ENCODE measurements around the gene SDF4.

SDF4 gene

DNA sequence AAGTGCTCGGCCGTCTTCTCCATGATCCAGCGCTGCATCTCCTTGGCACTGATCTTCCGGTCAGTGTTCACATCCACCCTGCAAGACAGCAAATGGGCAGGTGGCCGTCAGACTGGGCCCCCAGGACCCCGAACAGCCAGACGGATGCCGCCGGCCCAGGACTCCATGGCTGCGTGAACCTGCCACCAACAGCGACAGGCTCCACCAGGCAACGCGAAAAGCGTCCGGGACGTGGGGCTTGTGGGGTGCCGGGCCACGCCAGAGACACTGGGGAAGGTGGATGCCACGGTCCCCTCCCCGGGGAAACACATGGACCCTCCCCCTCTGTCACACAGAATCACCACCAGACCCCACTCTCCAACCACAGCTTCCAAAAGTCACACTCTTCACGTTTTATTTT lies 7.9 kb downstream of the SDF4 start:
- H3K27me3 ChIP-seq (ENCODE audit: low read depth), result no peaks in the 10 kb centered on the region
- in situ Hi-C loops (cut with MboI; ENCODE audit: low sequenced_read_pairs), result no loop called here
- H3K4me1 ChIP-seq, result no peaks in the 10 kb centered on the region
- peaks cover 46% of the 10 kb centered on the region for H3K36me3 ChIP-seq (replicated peaks)
- no peak for DNase-seq (ENCODE audit: low spot score in 2 of 2)
- no peak overlapping the region for H3K4me3 ChIP-seq
- H3K9me3 ChIP-seq, result no peaks in the 10 kb centered on the region

DNA sequence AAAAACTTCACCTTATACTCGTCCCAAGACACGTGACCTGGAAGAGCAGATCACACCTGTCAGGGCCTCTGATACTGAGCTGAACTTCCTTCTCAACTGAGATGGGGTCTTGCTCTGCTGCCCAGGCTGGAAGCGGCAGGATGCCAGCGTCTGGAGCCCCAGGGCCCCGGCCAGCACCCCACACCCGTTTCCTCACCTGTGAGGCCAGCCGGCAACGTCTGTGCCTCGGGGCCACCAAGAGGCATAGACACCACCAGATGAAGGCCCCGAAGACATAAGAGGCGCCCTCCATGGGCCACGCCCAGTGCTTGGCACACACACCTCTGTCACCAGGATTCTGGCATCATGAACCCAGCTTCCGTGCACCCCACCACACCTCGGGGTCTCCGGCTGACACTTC lies 8.5 kb downstream of the SDF4 start:
- in situ Hi-C loops (cut with MboI; ENCODE audit: low sequenced_read_pairs), result no loop called here
- Histone ChIP-seq H3K27me3 (ENCODE audit: low read depth) (no peaks in the 10 kb centered on the region), H3K9me3 (no peaks in the 10 kb centered on the region), H3K4me1 (no peaks in the 10 kb centered on the region), H3K36me3 (replicated peaks) (peaks cover 44% of the 10 kb centered on the region), H3K4me3 (no peak overlapping the region)
- no peak for DNase-seq (ENCODE audit: low spot score in 2 of 2)

DNA sequence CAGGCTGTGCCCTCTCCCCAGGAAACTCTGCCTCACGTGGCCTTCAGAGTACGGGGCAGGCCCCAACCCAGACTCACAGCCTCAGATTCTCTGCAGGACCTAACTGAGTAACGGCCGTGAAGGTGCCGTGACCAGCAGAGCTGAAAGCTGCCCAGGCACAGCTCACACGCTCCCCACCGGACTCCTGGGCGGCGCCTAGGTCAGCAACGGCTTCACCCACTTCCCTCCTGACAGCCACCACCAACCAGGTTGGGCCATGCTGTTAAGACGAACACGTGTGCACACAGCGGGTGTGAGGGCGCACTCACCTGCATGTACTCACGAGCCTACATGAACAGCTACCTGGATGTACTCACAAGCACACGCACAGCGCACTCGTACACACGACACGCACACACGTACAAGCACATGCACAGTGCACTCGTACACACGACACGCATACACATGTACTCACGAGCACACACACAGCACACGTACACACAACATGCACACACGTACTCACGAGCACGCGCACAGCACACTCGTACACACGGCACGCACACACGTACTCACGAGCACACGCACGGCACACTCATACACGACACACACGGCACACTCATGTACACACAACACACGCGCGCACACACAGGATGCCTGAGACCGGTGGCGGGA lies 9.1 kb downstream of the SDF4 start:
- DNase-seq (ENCODE audit: low spot score in 2 of 2), result no peak
- no peaks in the 10 kb centered on the region for H3K9me3 ChIP-seq
- H3K36me3 ChIP-seq (replicated peaks), result peaks cover 43% of the 10 kb centered on the region
- in situ Hi-C loops (cut with MboI; ENCODE audit: low sequenced_read_pairs), result no loop called here
- no peaks in the 10 kb centered on the region for H3K4me1 ChIP-seq
- no peak overlapping the region for H3K4me3 ChIP-seq
- H3K27me3 ChIP-seq (ENCODE audit: low read depth), result no peaks in the 10 kb centered on the region

DNA sequence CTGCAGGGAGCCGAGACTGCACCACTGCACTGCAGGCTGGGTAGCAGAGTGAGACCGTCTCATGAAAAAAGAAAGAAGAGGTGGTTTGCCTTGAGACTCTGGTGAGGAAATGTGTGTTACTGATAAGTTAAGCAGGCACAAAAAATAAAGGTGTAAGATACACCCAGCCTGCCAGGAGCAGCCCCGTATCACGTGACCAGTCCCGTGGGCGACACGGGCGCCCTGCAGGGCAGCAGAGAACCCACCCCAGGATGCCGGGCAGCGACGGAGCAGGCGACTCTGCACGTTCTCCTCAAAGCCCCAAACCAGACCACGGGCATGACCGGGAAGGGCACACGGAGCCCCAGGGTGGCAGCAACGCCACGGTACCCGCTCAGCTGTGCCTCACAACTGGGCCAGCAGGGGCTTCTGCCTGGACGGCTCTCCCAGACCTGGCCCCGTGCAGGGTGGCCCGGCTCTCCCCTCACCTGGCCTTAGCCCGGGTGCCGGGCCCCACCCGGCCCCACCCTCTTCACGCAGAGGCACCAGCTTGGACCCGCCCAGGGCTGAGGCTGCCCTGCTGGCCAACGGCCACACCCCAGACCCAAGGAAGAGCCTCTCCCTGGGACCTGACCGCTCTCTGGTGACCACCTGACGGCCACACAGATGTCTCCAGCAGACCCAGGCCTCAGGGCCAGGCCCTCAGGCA lies 9.8 kb downstream of the SDF4 start:
- Histone ChIP-seq H3K4me1 (no peaks in the 10 kb centered on the region), H3K4me3 (no peak overlapping the region), H3K27me3 (ENCODE audit: low read depth) (no peaks in the 10 kb centered on the region), H3K36me3 (replicated peaks) (peaks cover 40% of the 10 kb centered on the region), H3K9me3 (no peaks in the 10 kb centered on the region)
- in situ Hi-C loops (cut with MboI; ENCODE audit: low sequenced_read_pairs), result no loop called here
- DNase-seq (ENCODE audit: low spot score in 2 of 2), result no peak

DNA sequence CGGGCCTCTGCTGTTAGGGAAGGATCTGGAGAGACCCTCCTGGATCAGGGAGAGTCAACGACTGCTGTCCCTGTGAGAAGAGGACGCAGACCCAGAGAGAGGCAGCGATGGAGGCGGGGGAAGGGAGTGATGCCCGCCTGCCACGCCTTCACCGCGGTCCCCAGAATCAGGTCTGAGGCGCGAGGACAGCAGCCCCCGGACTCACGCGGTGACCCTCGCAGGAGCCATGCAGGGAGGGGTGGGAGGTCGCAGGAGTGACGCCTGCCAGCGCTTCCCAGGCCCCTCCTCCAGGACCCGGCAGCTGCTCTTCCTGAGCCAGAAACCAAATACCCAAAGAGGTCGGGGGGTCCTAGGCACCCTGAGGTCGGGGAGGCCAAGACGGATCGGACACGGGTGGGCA lies 11.6 kb downstream of the SDF4 start:
- H3K9me3 ChIP-seq, result no peaks in the 10 kb centered on the region
- DNase-seq (ENCODE audit: low spot score in 2 of 2), result no peak
- no peaks in the 10 kb centered on the region for H3K27me3 ChIP-seq (ENCODE audit: low read depth)
- H3K36me3 ChIP-seq (replicated peaks), result peaks cover 31% of the 10 kb centered on the region
- H3K4me1 ChIP-seq, result no peaks in the 10 kb centered on the region
- H3K4me3 ChIP-seq, result no peak overlapping the region
- in situ Hi-C loops (cut with MboI; ENCODE audit: low sequenced_read_pairs), result no loop called here

DNA sequence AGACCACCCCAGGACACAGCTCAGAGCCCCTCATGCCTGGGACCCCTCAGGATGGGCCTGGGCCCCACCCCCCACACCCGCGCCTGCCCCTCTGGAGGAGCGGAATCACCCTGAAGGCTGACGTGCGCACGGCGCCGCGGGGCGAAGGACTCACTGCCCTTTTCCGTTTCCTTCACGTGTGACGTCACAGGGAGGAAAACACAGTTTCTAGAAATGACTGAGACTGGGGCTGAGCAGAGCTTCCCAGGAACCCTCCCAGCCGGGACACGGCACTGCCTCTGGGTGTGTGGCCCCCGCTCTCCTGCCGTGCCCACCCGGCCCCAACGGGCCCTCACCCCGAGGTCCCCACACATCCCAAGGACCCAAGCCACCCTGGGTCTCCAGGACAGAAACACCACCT lies 12.5 kb downstream of the SDF4 start:
- in situ Hi-C loops (cut with MboI; ENCODE audit: low sequenced_read_pairs), result no loop called here
- no peaks in the 10 kb centered on the region for H3K9me3 ChIP-seq
- no peak overlapping the region for H3K4me3 ChIP-seq
- DNase-seq (ENCODE audit: low spot score in 2 of 2), result no peak
- H3K4me1 ChIP-seq, result no peaks in the 10 kb centered on the region
- no peaks in the 10 kb centered on the region for H3K27me3 ChIP-seq (ENCODE audit: low read depth)
- H3K36me3 ChIP-seq (replicated peaks), result peaks cover 28% of the 10 kb centered on the region

DNA sequence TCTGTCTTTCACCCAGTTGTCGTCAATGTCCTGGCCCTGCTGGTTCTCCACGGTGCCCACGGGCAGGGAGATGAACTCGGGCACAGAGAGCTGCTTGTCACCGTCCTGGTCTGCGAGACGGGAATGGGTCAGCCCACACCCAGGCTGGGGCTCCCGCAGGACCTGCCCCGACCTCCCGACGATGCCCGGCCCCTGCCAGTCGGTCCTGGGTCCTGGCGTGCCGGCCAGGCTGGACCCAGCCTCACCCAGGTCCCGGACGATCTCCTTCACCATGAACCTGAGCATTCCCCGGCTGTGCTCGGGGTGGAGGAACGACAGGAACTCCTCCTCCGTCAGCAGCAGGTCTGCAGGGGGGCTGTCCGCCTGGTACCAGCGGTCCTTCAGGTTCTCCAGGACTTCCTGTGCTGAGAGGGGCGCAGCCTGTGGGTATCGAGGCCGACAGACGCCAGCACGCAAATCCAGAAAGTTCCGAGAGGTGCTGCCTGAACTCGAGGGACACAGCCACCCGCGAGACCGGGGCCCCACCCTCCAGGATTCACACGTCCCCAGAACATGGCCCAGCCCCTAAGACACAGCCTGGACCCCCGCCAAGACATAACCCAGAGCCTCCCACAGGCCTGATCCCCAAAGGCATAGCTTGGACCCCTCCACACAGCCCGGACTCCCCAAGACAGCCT lies 13.1 kb downstream of the SDF4 start:
- H3K36me3 ChIP-seq (replicated peaks), result peaks cover 28% of the 10 kb centered on the region
- no peak overlapping the region for H3K4me3 ChIP-seq
- H3K27me3 ChIP-seq (ENCODE audit: low read depth), result no peaks in the 10 kb centered on the region
- H3K4me1 ChIP-seq, result no peaks in the 10 kb centered on the region
- no peak for DNase-seq (ENCODE audit: low spot score in 2 of 2)
- in situ Hi-C loops (cut with MboI; ENCODE audit: low sequenced_read_pairs), result no loop called here
- H3K9me3 ChIP-seq, result no peaks in the 10 kb centered on the region

DNA sequence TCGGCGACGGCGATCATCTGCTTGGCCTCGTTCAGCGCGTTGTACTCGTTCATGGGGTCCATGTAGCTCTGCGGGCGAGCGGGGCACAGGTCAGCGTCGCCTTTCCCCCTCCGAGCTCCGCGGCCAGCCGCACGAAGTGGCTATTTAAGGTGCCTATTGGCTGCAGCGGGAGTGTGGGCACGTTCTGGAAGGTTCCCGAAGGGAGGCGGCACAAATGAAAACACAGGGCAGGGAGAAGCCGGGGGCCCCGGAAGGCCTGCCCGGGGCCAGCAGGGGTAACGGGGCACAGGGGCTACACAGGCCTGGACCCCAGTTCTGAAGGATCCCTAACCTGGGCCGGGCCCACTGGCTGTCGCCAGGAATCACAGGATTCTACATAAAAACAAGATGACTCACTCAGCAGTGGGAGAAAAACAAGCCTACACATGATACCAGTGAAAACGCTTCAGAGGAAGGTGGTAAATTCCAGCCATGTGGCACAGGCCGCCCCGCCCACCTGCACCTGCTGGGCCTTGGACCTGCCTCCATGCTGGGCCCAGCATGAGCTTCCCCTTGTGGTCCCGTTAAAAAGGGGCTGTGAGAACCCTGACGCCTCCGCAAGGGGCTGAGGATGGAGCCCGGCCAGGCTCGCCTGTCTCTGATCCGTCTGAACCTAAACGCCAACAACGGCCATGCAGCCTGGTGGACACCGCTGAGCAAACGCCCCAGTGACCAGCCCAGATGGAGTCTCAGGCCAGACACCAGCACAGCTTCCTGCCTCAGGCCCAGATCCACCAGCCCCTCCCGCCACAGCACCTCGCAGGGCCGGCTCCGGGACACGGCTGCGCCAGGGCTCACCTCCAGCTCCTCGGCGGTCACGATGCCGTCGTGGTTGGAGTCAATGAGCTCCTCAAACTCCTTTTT lies 13.9 kb downstream of the SDF4 start:
- H3K4me1 ChIP-seq, result no peaks in the 10 kb centered on the region
- DNase-seq (ENCODE audit: low spot score in 2 of 2), result no peak
- no peaks in the 10 kb centered on the region for H3K9me3 ChIP-seq
- H3K27me3 ChIP-seq (ENCODE audit: low read depth), result no peaks in the 10 kb centered on the region
- in situ Hi-C loops (cut with MboI; ENCODE audit: low sequenced_read_pairs), result no loop called here
- no peak overlapping the region for H3K4me3 ChIP-seq
- peaks cover 23% of the 10 kb centered on the region for H3K36me3 ChIP-seq (replicated peaks)

DNA sequence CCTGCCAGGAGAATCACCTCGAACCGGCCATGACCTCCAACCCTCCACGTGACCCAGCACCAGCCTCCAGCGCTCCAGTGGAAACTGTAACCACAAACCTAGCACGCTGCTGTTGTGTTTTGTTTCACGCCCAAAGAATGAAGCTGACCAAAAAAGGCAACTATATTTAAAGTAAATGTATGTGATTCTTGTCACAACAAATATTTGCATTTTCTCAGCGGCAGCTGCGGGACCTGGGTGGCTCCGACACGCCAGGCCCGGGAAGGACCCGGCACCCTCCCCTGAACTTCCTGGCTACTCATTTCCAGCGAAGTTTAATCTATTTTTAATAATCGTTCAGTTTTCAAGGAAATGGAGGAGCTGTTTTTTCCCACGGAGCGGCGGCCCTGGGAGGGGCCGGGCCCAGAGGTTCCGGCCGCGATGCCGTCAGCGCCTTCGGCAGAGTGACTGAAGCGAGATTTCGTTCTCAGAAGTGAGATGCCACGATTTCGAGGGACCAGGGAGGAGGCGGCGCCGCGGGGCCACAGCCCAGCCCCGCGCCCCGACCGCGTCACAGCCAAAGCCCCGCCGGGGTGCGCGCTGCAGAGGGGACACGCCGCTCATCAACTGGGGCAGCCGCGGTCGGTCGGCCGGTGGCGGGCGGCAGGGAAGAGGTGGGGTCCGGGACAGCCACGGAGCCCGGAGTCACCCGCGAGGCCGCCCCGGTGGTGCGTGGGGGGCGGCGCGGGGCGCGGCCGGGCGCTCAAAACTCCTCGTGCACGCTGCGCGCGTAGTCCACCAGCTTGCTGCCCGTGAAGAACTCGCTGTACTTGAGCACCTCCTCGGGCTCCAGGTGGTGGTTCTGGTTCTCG lies 14.8 kb downstream of the SDF4 start:
- Histone ChIP-seq H3K36me3 (replicated peaks) (peaks cover 17% of the 10 kb centered on the region), H3K4me1 (no peaks in the 10 kb centered on the region), H3K27me3 (ENCODE audit: low read depth) (no peaks in the 10 kb centered on the region), H3K4me3 (no peak overlapping the region), H3K9me3 (no peaks in the 10 kb centered on the region)
- in situ Hi-C loops (cut with MboI; ENCODE audit: low sequenced_read_pairs), result no loop called here
- no peak for DNase-seq (ENCODE audit: low spot score in 2 of 2)

DNA sequence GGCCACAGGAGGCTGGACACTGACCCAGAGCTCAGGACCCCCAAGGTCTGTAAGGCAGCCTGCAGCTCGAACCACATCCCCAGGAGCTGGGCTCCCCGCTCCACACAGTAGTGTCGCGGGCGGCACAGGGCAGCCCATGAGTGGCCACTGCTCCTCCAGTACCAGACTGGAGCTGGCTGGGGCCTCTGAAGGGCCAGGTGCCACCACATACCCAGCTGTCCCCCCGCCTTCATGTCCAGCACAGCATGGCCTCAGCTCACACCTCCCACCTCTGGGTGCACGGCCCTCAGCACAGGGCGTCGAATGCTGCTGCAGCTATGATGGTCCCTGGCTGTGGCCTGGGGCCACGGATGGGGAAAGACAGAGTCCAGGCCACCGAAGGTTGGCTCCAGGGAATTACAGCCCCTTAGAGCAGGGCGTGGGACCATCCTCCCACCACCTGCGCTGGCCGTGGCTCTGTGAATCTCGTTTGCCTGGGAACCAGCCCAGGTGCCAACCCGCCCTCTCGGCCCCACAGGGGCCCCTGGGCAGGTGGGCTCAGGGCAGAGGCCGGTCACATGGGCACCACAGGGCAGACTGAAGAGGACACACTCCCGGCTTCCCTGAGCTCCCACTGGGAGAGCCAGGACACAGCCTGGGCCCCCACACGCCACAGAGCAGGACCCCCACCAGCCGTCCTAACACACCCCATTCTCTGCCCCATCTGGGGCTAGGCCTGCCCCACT lies 15.8 kb downstream of the SDF4 start:
- H3K4me1 ChIP-seq, result no peaks in the 10 kb centered on the region
- in situ Hi-C loops (cut with MboI; ENCODE audit: low sequenced_read_pairs), result no loop called here
- peaks cover 11% of the 10 kb centered on the region for H3K36me3 ChIP-seq (replicated peaks)
- no peaks in the 10 kb centered on the region for H3K9me3 ChIP-seq
- no peak for DNase-seq (ENCODE audit: low spot score in 2 of 2)
- no peaks in the 10 kb centered on the region for H3K27me3 ChIP-seq (ENCODE audit: low read depth)
- no peak overlapping the region for H3K4me3 ChIP-seq

DNA sequence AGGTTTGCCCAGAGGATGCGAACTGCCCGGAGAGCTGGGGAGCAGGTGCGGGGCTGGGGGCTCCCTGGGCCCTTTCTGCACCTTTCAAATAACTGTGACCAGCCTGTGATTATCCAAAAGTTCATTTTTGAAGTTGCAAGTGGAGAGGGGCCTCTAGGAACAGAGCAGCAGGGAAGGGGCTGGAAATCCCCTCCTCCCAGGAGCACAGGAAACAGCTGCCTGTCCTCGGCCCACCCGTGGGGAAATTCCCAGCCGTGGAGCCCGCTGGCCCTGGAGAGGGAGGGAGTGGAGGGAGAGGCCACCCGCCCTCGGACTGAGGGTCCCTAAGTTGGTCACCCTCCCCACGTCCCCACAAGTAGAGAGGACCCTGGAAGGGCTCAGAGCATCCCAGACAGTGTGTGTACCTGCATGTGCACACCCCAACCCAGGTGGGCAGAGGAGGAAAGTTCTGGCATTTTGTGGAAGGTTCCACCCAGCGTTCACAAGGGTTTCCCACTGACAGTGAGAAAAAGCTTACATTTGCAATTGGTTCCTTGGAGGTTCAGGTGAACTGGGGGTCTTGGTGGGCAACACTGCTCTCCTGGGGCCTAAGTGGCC lies 16.6 kb downstream of the SDF4 start:
- H3K9me3 ChIP-seq, result no peaks in the 10 kb centered on the region
- DNase-seq (ENCODE audit: low spot score in 2 of 2), result no peak
- peaks cover 9% of the 10 kb centered on the region for H3K36me3 ChIP-seq (replicated peaks)
- in situ Hi-C loops (cut with MboI; ENCODE audit: low sequenced_read_pairs), result no loop called here
- H3K27me3 ChIP-seq (ENCODE audit: low read depth), result no peaks in the 10 kb centered on the region
- H3K4me1 ChIP-seq, result no peaks in the 10 kb centered on the region
- H3K4me3 ChIP-seq, result no peak overlapping the region

Measured in HAP-1 (cell line).